K562 (cell line): ENCODE results near the gene SERTAD2. TPM values are rescaled to one million over a fixed set of nuclear protein-coding genes. Genes with fewer than 3 reads are reported as not detected.

Experiments
- CBX5 ChIP-seq: IDR thresholded peaks from 2 replicates; pipeline ENCODE4 v1.6.1; 2014; ENCODE audit warnings: low read depth, borderline replicate concordance
- CHD4 ChIP-seq: fragments of 200-600 bp; sonication (generic); IDR thresholded peaks from 3 replicates; pipeline ENCODE4 v1.6.1; 2012; ENCODE audit warnings: low read depth, mild to moderate bottlenecking, mixed read lengths, low read length, inconsistent platforms; ENCODE audit not compliant: insufficient read depth, insufficient replicate concordance, poor library complexity, severe bottlenecking
- DIDO1 ChIP-seq: fragments of 450-650 bp; IDR thresholded peaks from 2 replicates; pipeline ENCODE4 v1.6.1; 2016; ENCODE audit warnings: low read depth, missing biosample characterization, missing genetic modification characterization
- GTF2F1 ChIP-seq: IDR thresholded peaks from 2 replicates; pipeline ENCODE4 v1.6.1; 2011; ENCODE audit warnings: low read depth, low read length, improper control_type of control experiment
- HCFC1 ChIP-seq: IDR thresholded peaks from 2 replicates; pipeline ENCODE4 v1.6.1; 2012; ENCODE audit warnings: low read depth, low read length, improper control_type of control experiment
- HDGF ChIP-seq: fragments of 450-650 bp; IDR thresholded peaks from 2 replicates; pipeline ENCODE4 v1.6.1; 2016
- JUNB ChIP-seq: fragments of 450-650 bp; formaldehyde crosslinking; conservative IDR thresholded peaks from 2 replicates; pipeline ENCODE4 v1.4.0; 2020; ENCODE audit warnings: mild to moderate bottlenecking
- MGA ChIP-seq: fragments of 450-650 bp; IDR thresholded peaks from 2 replicates; pipeline ENCODE4 v1.6.1; 2016; ENCODE audit warnings: mild to moderate bottlenecking, moderate library complexity
- PHF21A ChIP-seq: fragments of 450-650 bp; IDR thresholded peaks from 2 replicates; pipeline ENCODE4 v1.6.1; 2017; ENCODE audit warnings: low read depth, borderline replicate concordance
- RAD51 ChIP-seq: fragments of 450-650 bp; IDR thresholded peaks from 2 replicates; pipeline ENCODE4 v1.7.1; 2016; ENCODE audit warnings: low read depth, mild to moderate bottlenecking, borderline replicate concordance
- SMARCE1 ChIP-seq: fragments of 450-650 bp; IDR thresholded peaks from 2 replicates; pipeline ENCODE4 v1.7.1; 2016; ENCODE audit warnings: mild to moderate bottlenecking
- ZC3H4 ChIP-seq: sonication (generic); formaldehyde crosslinking; IDR thresholded peaks from 2 replicates; pipeline ENCODE4 v1.9.0; 2021; ENCODE audit warnings: missing genetic modification reagents, borderline replicate concordance
- ZNF586 ChIP-seq: fragments of 450-650 bp; formaldehyde crosslinking; conservative IDR thresholded peaks from 2 replicates; pipeline ENCODE4 v1.4.0; 2020; ENCODE audit warnings: mild to moderate bottlenecking, moderate library complexity
- ZNF696 ChIP-seq: fragments of 250-450 bp; sonication (Bioruptor Pico); conservative IDR thresholded peaks from 2 replicates; pipeline ENCODE4 v1.4.0; 2020; ENCODE audit warnings: mild to moderate bottlenecking, moderate library complexity
- polyA plus RNA-seq, 8 experiments: library from polyadenylated mRNA; depleted of rRNA in 4 of 8; stranded (reverse) in 5 of 8; unstranded in 3 of 8; fragments of >200 nt; fragmentation: Nextera tagmentation in 2 of 8; fragmentation: Illumina TruSeq in 1 of 8; extraction: Ambion mirVana in 2 of 8; extraction: Trizol in 1 of 8; gene quantifications; 2 replicates each; pipeline versions ENCODE4 v1.2.1 to v1.2.3, GENCODE V29; 2011 to 2014; ENCODE audit warnings: inconsistent platforms in 1 of 8, missing spikeins in 1 of 8
- total RNA-seq, 7 experiments: library from RNA; depleted of rRNA in 6 of 7; stranded (reverse); fragments of >200 nt in 6 of 7; fragmentation: Illumina TruSeq in 2 of 7; extraction: Trizol in 2 of 7; gene quantifications; 2 replicates each; pipeline versions ENCODE4 v1.2.1 to v1.2.3, GENCODE V29; 2011 to 2021; ENCODE audit warnings: low replicate concordance in 1 of 7
- TF ChIP-seq, protein P1 (sequence below), 3 experiments: fragments of 200-800 bp in 1 of 3; sonication (Bioruptor generic) in 1 of 3; sonication (generic) in 1 of 3; formaldehyde crosslinking in 1 of 3; IDR thresholded peaks; 2 replicates each; pipeline versions ENCODE4 v1.6.1 to v1.8.0; 2016 to 2022; ENCODE audit warnings: mild to moderate bottlenecking in 2 of 3, missing compliant biosample characterization in 2 of 3, missing genetic modification characterization in 2 of 3, missing genetic modification reagents in 1 of 3

Gene SERTAD2
- total and polyA plus RNA-seq, 9 of the 15 experiments (the other 6 are each of a cell fraction or from before 2014, with no cell fraction given), result 3.0 to 12.5 (median 6.1) TPM

- TF ChIP-seq CHD4, result no peak
- TF ChIP-seq MGA, result peak; percentile 70
- TF ChIP-seq RAD51, result no peak
- no peak for TF ChIP-seq HCFC1
- TF ChIP-seq ZNF586 (CRISPR knock-in tag), result no peak
- TF ChIP-seq, protein P1, sequence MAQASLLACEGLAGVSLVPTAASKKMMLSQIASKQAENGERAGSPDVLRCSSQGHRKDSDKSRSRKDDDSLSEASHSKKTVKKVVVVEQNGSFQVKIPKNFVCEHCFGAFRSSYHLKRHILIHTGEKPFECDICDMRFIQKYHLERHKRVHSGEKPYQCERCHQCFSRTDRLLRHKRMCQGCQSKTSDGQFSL (CRISPR knock-in tag; IDR thresholded peaks at IDR 0.05), result no peak
- TF ChIP-seq, protein P1 (tag; IDR thresholded peaks at IDR 0.05), result 0 out of 4 replicates have a peak, but pooled peaks of 1 of the 2 experiments have one; percentile 48
- no peak for TF ChIP-seq HDGF
- no peak for TF ChIP-seq PHF21A
- no peak for TF ChIP-seq CBX5
- no peak for TF ChIP-seq JUNB
- no peak for TF ChIP-seq ZNF696 (CRISPR knock-in tag)
- TF ChIP-seq ZC3H4 (CRISPR knock-in tag), result no peak
- TF ChIP-seq GTF2F1, result no peak; the same call in 1 of the 2 replicates
- no peak for TF ChIP-seq SMARCE1
- TF ChIP-seq DIDO1, result no peak
These were observed 524 bp upstream of the SERTAD2 start (continued) for GRCh38 chr2:64654063-64654811.
